ENCODE measurements around the gene VPS33A.

GRCh38 chr12:122250047-122250446 lies 16.2 kb downstream of the VPS33A start:
- TF ChIP-seq CTCF (IDR thresholded peaks at IDR 0.05) (no peak), EP300 (IDR thresholded peaks at IDR 0.05) (no peak)
